BE2C (cell line): ENCODE data around the gene PRRC2B. TPM values are rescaled to one million over a fixed set of nuclear protein-coding genes. Genes with fewer than 3 reads are reported as not detected.
"Not testable (repeated sequence)": the region's sequence is repeated elsewhere in the genome, so short reads cannot be mapped to it uniquely, and the experiment has no call there.

Experiments used
- DNase-seq: peaks from one replicate; pipeline ENCODE4 v3.0.0-alpha.2; 2020
- H3K27me3 ChIP-seq: fragments of 250-450 bp; sonication (Bioruptor Pico); 2 replicates; pipeline ENCODE4 v1.5.1; 2020; ENCODE audit warnings: mild to moderate bottlenecking
- H3K36me3 ChIP-seq: fragments of 250-450 bp; sonication (Bioruptor Pico); 2 replicates; pipeline ENCODE4 v1.5.1; 2020; ENCODE audit warnings: mild to moderate bottlenecking
- H3K4me1 ChIP-seq: fragments of 250-450 bp; sonication (Bioruptor Pico); 2 replicates; pipeline ENCODE4 v1.5.1; 2020
- H3K4me3 ChIP-seq: 2 replicates; pipeline ENCODE4 v1.5.1; 2011; ENCODE audit warnings: low read depth, low read length
- H3K9me3 ChIP-seq: fragments of 250-450 bp; sonication (Bioruptor Pico); 2 replicates; pipeline ENCODE4 v1.5.1; 2020
- CTCF ChIP-seq: IDR thresholded peaks from 2 replicates; pipeline ENCODE4 v1.5.1; 2012; ENCODE audit warnings: mild to moderate bottlenecking, low read depth, low read length
- polyA plus RNA-seq: library from polyadenylated mRNA; unstranded; fragments of >200 nt; gene quantifications from one replicate; pipeline ENCODE4 v1.2.1, GENCODE V29; 2012; ENCODE audit warnings: low read depth, missing spikeins; ENCODE audit not compliant: insufficient read length, insufficient read depth

The PRRC2B gene
- polyA plus RNA-seq: 119 TPM

- Histone ChIP-seq H3K9me3 (no peaks in the 10 kb centered on the region), H3K4me1 (peaks cover 23% of the 10 kb centered on the region), H3K4me3 (peak within 1 kb of the TSS; percentile 99), H3K27me3 (no peaks in the 10 kb centered on the region), H3K36me3 (peaks cover 15% of the 10 kb centered on the region)
- TF ChIP-seq CTCF: no peak; the same call in 1 of the 2 replicates
- peak; percentile 97 for DNase-seq
These were observed at the start of gene PRRC2B for GRCh38 chr9:131393622-131394463. Gene PRRC2B (plus strand): TSS chr9:131394086. CDS start chr9:131430145, 36,059 bp downstream.

GRCh38 chr9:131344931-131345535 is 48.9 kb upstream of the PRRC2B start:
- not testable (repeated sequence) for DNase-seq, H3K27me3 ChIP-seq, H3K9me3 ChIP-seq, H3K4me1 ChIP-seq, H3K4me3 ChIP-seq, H3K36me3 ChIP-seq

- no peak for TF ChIP-seq CTCF
- H3K9me3 ChIP-seq: no peaks in the 10 kb centered on the region; the same call in 1 of the 2 replicates
These were observed 47.3 kb upstream of the PRRC2B start for GRCh38 chr9:131346559-131346958.

DNA sequence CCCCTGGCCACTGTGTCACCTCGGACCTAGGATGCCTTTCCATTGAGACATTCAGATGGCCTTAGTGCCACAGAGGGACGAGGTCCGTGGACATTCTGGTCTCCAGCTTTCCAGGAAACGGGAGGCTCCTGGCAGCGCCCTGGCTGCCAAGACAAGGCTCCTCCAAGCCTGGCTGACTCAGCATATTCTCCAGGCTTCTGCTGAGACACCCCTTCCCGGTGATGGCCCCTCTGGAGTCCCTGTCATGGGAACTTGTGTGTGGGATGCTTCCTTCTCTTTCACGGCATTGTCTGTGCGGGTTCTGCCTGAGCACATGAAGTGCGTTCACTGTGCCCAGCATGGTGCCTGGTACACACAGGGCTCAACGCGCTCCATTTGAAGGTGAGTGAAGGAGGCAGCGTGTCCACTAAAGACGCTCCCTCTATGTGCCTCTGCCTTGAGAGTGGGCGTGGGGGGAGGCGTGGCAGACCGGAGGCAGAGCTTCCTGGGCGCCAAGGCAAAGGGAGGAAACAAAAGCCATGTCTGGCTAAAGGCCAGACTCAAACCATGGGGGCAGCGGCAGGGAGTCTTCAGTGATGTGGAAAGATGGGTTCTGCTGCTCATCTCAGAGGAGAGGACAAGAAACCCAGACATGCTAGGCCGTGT is 46.4 kb upstream of the PRRC2B start:
- Histone ChIP-seq H3K4me3 (no peak overlapping the region), H3K27me3 (0 out of 2 replicates have a peak, but pooled peaks cover 3% of the 10 kb centered on the region), H3K4me1 (peaks cover 6% of the 10 kb centered on the region; the same call in 1 of the 2 replicates), H3K9me3 (no peaks in the 10 kb centered on the region; the same call in 1 of the 2 replicates), H3K36me3 (no peaks in the 10 kb centered on the region)
- no peak for DNase-seq
- TF ChIP-seq CTCF: no peak

More at GRCh38 chr9:131346559-131346958, 47.3 kb upstream of the PRRC2B start:
- Histone ChIP-seq H3K4me1 (peaks cover 6% of the 10 kb centered on the region; the same call in 1 of the 2 replicates), H3K27me3 (0 out of 2 replicates have a peak, but pooled peaks cover 3% of the 10 kb centered on the region), H3K36me3 (no peaks in the 10 kb centered on the region), H3K4me3 (no peak overlapping the region)
- DNase-seq: no peak

DNA sequence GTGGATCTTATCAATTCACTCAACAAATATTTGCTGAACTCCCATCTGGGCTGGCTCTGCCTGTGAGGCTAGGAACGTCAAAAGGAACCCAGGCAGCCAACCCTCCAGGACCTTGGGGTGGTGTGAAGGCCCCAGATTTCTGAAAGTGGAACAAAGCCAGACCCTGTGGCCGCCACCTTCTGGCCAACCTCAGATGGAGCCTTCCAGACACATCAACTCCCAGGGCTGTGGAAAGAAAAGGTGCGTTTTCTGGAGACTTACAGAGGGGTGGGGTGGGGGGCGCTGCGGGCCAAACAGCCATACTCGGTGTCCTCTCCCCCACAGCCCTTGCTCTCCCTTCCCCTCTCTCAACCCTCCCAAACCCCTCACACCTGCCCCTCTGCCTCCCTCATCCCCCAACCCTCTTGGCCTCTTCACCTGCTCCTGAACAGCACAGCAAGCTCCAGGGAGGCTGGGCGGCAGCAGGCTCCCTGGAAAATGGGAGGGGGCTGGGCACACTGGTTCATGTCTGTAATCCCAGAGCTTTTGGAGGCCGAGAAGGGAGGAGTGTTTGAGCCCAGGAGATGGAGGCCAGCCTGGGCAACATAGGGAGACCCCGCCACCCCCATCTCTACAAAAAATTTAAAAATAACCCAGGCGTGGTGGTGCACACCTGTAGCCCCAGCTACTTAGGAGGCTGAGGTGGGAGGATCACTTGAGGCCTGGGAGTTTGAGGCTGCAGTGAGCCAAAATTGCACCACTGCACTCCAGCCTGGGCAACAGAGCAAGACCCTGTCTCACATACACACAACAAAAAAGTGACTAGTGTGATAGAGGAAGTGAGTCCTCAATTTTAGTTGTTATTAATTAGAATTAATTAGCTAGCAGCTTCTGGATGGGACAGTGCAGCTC is 45.0 kb upstream of the PRRC2B start:
- Histone ChIP-seq H3K36me3 (no peaks in the 10 kb centered on the region), H3K4me1 (peaks cover 6% of the 10 kb centered on the region; the same call in 1 of the 2 replicates), H3K27me3 (0 out of 2 replicates have a peak, but pooled peaks cover 3% of the 10 kb centered on the region), H3K9me3 (no peaks in the 10 kb centered on the region; the same call in 1 of the 2 replicates), H3K4me3 (no peak overlapping the region; the same call in 1 of the 2 replicates)
- TF ChIP-seq CTCF: no peak
- no peak for DNase-seq

GRCh38 chr9:131349522-131349880 is 44.4 kb upstream of the PRRC2B start:
- no peak for DNase-seq
- no peak for TF ChIP-seq CTCF
- Histone ChIP-seq H3K4me3 (peak overlapping the region; percentile 54), H3K27me3 (0 out of 2 replicates have a peak, but pooled peaks cover 3% of the 10 kb centered on the region), H3K4me1 (peaks cover 6% of the 10 kb centered on the region; the same call in 1 of the 2 replicates), H3K9me3 (no peaks in the 10 kb centered on the region; the same call in 1 of the 2 replicates), H3K36me3 (no peaks in the 10 kb centered on the region)
